Naive thymus-derived CD4-positive, alpha-beta T cell (primary cell): Measurements from ENCODE around the gene SOCS1. TPM values are rescaled to one million over a fixed set of nuclear protein-coding genes. Genes with fewer than 3 reads are reported as not detected.

ENCODE experiments used
- ATAC-seq: fragments of 150-1000 bp; cut with Tn5 transposase; 2 replicates; pipeline ENCODE4 v1.10.0; 2021; ENCODE audit warnings: mild to moderate bottlenecking, moderate library complexity
- CTCF ChIA-PET: fragments of 350-600 bp; sonication (Branson Sonifier 250); formaldehyde crosslinking; loops from one replicate; lab custom pipeline; 2021; ENCODE audit warnings: antibody characterized with exemption; lab: Charles Lee
- POLR2A ChIA-PET: fragments of 350-600 bp; sonication (Branson Sonifier 250); formaldehyde crosslinking; loops from one replicate; lab custom pipeline; 2021; ENCODE audit warnings: antibody characterized with exemption, inconsistent platforms; lab: Charles Lee
- DNase-seq, 9 donors: peaks; one replicate each; pipeline versions ENCODE4 v3.0.0 to v3.0.0-alpha.2; 2020 to 2022; ENCODE audit warnings: mixed read lengths in 1 of 9
- H3K27ac ChIP-seq: one replicate; pipeline ENCODE4 v1.7.0; 2013; ENCODE audit warnings: mild to moderate bottlenecking, low read depth, low read length, moderate library complexity
- H3K27me3 ChIP-seq, 2 donors: one replicate each; pipeline ENCODE4 v1.7.0; 2013; ENCODE audit warnings: low read length in 2 of 2, mild to moderate bottlenecking in 2 of 2, moderate library complexity in 2 of 2; ENCODE audit not compliant: control insufficient read depth in 2 of 2, insufficient read depth in 2 of 2
- H3K36me3 ChIP-seq, 3 experiments: 1 replicate in 2 of 3; 2 replicates in 1 of 3; pipeline ENCODE4 v1.7.0; 2013; ENCODE audit warnings: low read length in 3 of 3, mild to moderate bottlenecking in 3 of 3, moderate library complexity in 1 of 3; ENCODE audit not compliant: insufficient read depth in 3 of 3, control insufficient read depth in 2 of 3
- H3K4me1 ChIP-seq, 2 donors: one replicate each; pipeline ENCODE4 v1.7.0; 2013; ENCODE audit warnings: low read length in 2 of 2, mild to moderate bottlenecking in 2 of 2, moderate library complexity in 1 of 2; ENCODE audit not compliant: control insufficient read depth in 2 of 2, insufficient read depth in 2 of 2
- H3K4me3 ChIP-seq: 2 replicates; pipeline ENCODE4 v1.7.0; 2013; ENCODE audit warnings: mild to moderate bottlenecking, low read length
- H3K9me3 ChIP-seq, 3 experiments: 1 replicate in 2 of 3; 2 replicates in 1 of 3; pipeline ENCODE4 v1.7.0; 2013; ENCODE audit warnings: low read length in 3 of 3; ENCODE audit not compliant: control insufficient read depth in 2 of 3
- H3K27ac Mint-ChIP-seq, 9 donors: one replicate each; pipeline ENCODE4 v1.8.0; 2020 to 2022; ENCODE audit warnings: mixed read lengths in 9 of 9, mild to moderate bottlenecking in 8 of 9, moderate library complexity in 5 of 9, inconsistent platforms in 2 of 9
- H3K27me3 Mint-ChIP-seq, 5 donors: one replicate each; pipeline ENCODE4 v1.8.0; 2021 to 2022; ENCODE audit warnings: mixed read lengths in 5 of 5, mild to moderate bottlenecking in 1 of 5
- H3K36me3 Mint-ChIP-seq, 5 donors: one replicate each; pipeline ENCODE4 v1.8.0; 2020 to 2022; ENCODE audit warnings: mixed read lengths in 5 of 5, mild to moderate bottlenecking in 3 of 5, inconsistent platforms in 1 of 5
- H3K4me1 Mint-ChIP-seq, 7 donors: one replicate each; pipeline ENCODE4 v1.8.0; 2020 to 2022; ENCODE audit warnings: mixed read lengths in 7 of 7, mild to moderate bottlenecking in 3 of 7, inconsistent platforms in 1 of 7
- H3K4me3 Mint-ChIP-seq, 10 donors: one replicate each; pipeline ENCODE4 v1.8.0; 2020 to 2022; ENCODE audit warnings: mild to moderate bottlenecking in 10 of 10, mixed read lengths in 10 of 10, moderate library complexity in 6 of 10, inconsistent platforms in 2 of 10
- H3K9me3 Mint-ChIP-seq, 11 donors: one replicate each; pipeline ENCODE4 v1.8.0; 2020 to 2022; ENCODE audit warnings: mixed read lengths in 11 of 11, mild to moderate bottlenecking in 4 of 11, inconsistent platforms in 1 of 11, moderate library complexity in 1 of 11
- intact Hi-C, 2 donors: fragments of 100-400 bp; cut with micrococcal nuclease; formaldehyde crosslinking; loops; one replicate each; pipeline ENCODE4 v1.15.1; 2023
- polyA plus RNA-seq, 2 donors: library from polyadenylated mRNA; unstranded; fragments of 300-500 nt; fragmentation: Illumina TruSeq; gene quantifications; one replicate each; pipeline ENCODE4 v1.2.3, GENCODE V29; 2021
- total RNA-seq, 6 experiments: library from RNA in 5 of 6; stranded (reverse) in 5 of 6; gene quantifications; 1 replicate in 5 of 6; 2 replicates in 1 of 6; pipeline ENCODE4 v1.2.3 and lab custom pipeline; 2021 to 2026

SOCS1 gene
- total and polyA plus RNA-seq, 7 experiments from 2014 or later, result 12.8 to 191 (median 16.1) TPM

DNA sequence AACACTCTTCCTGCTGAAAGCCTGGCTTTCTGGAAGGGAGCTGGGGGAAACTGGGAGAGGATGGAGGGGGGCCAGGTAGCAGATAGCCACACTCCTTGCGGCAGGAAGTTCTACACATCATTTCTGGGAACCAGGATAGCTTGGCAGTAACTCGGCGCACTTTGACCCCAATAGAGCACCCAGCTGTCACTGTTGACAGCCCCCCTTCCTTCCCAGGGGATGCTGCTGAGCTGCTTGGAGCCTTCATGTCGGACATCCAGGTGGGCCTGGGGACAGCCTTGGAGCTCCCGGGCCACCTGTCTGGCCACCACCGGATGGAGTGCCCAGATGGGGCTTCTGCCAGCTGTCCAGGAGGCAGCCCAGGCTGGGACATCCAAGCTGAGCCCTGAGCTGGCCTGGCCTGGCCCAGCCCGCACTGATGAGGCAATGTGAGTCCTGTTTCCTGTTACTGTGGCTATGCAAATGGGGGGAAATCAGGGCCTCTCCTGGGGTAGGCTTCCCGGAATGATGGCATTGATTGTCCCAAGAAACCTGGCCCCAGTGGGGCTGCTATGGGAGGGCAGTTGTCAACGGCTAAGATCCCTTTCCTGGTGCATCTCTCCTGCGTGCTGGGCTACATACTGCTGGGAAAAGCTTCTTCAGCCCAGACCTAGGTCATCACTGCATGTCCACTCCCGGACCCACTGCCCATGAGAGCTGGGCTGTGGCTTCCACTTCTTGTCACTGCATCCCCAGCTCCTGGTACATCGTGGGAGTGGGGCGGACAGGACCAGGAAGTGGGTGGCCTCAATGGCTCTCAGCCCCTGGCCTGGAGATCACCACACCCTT, 50.0 kb downstream of the SOCS1 start:
- Histone ChIP-seq H3K4me3 (no peak overlapping the region), H3K36me3 (no peaks in the 10 kb centered on the region), H3K27ac (no peak overlapping the region), H3K9me3 (peaks cover 0 to 5% (median 0%) of the 10 kb centered on the region in 3 experiments), H3K4me1 (no peaks in the 10 kb centered on the region), H3K27me3 (no peaks in the 10 kb centered on the region)
- Mint-ChIP-seq H3K27ac (peak overlapping the region in 3 of 9 donors; percentile 59 to 93 (median 85)), H3K4me3 (peak overlapping the region in 1 of 10 donors; percentile 65), H3K9me3 (peaks cover 0 to 12% (median 0%) of the 10 kb centered on the region in 11 donors), H3K4me1 (peaks cover 0 to 43% (median 13%) of the 10 kb centered on the region in 7 donors), H3K27me3 (no peaks in the 10 kb centered on the region), H3K36me3 (peaks cover 0 to 9% (median 0%) of the 10 kb centered on the region in 5 donors)
- ChIA-PET CTCF (no interaction called here), POLR2A (no interaction called here)
- ATAC-seq (peak; percentile 50), DNase-seq (no peak)
- intact Hi-C loops, result loop anchor here in 1 of 2 donors (2.0 kb wide), 1 partner anchor 19 kb away; no protein-coding TSS in a partner anchor

DNA sequence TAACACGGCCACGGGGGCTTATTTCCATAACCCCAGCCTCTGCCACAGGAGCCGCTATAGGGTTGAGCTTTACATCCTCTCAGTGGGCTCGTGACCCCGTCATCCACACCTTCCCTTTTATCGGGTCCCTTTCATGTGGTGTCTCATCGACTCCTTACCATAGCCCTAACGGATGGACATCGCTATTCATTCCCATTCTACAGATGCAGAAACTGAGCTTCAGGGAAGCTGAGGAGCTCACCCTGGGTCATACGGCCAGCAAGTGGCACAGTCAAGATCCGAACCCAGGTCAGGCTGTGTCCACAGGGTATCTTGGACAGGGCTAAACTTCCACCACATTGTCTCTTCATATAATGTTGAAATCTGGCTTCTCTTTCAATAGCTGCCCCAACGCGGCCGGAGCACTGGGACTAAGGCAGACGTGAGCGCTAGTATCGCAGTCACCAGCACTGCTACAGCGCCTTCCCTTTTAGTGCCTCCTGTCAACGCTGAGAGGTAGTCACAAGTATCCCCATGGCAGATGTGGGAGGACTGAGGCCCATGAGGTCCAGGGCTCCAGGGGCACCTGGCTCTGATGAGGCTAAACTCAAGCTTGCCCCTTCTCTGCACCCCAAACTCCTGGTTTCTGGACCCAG, 50.8 kb downstream of the SOCS1 start:
- peak overlapping the region in 2 of 9 donors; percentile 2 to 59 for H3K27ac Mint-ChIP-seq
- H3K4me3 ChIP-seq, result no peak overlapping the region
- H3K9me3 Mint-ChIP-seq, result peaks cover 0 to 12% (median 0%) of the 10 kb centered on the region in 11 donors
- H3K27me3 Mint-ChIP-seq, result no peaks in the 10 kb centered on the region
- peaks cover 0 to 45% (median 13%) of the 10 kb centered on the region in 7 donors for H3K4me1 Mint-ChIP-seq
- H3K4me3 Mint-ChIP-seq, result no peak overlapping the region
- POLR2A ChIA-PET, result no interaction called here
- no peaks in the 10 kb centered on the region for H3K36me3 ChIP-seq
- no peaks in the 10 kb centered on the region for H3K4me1 ChIP-seq
- no peak overlapping the region for H3K27ac ChIP-seq
- peaks cover 0 to 5% (median 0%) of the 10 kb centered on the region in 3 experiments for H3K9me3 ChIP-seq
- no peak for ATAC-seq
- H3K36me3 Mint-ChIP-seq, result peaks cover 0 to 9% (median 0%) of the 10 kb centered on the region in 5 donors
- intact Hi-C loops, result no loop called here
- CTCF ChIA-PET, result no interaction called here
- no peak for DNase-seq
- no peaks in the 10 kb centered on the region for H3K27me3 ChIP-seq

DNA sequence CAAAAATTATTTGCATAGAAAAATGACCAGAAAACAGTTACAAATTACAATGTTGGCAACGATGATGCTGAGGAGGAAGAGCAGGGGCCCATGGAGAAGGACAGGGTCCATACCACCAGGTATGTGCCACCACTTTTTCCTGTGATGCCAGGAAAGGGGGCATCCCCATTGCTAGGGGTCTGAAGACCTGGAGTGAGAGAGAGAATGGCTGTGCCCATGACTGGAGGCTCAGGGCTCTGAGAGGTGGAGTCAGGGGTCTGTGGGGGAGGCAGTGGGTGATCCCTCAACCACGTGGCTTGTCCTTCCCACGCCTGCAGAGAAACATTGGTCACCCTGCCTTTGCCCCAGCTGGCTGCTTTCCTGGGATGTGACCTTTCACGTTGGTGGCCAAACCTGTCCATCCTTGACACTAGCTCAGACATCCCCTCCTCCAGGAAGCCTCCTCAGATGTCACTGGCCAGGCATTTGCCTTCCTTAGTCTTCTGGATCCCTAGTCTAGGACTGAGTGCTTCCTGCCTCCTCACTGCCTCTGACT, 51.4 kb downstream of the SOCS1 start:
- Histone ChIP-seq H3K27ac (no peak overlapping the region), H3K4me3 (no peak overlapping the region), H3K4me1 (no peaks in the 10 kb centered on the region), H3K9me3 (peaks cover 0 to 5% (median 0%) of the 10 kb centered on the region in 3 experiments), H3K36me3 (no peaks in the 10 kb centered on the region), H3K27me3 (no peaks in the 10 kb centered on the region)
- ChIA-PET CTCF (no interaction called here), POLR2A (no interaction called here)
- DNase-seq (no peak), ATAC-seq (no peak)
- Mint-ChIP-seq H3K36me3 (peaks cover 0 to 9% (median 0%) of the 10 kb centered on the region in 5 donors), H3K9me3 (peaks cover 0 to 12% (median 0%) of the 10 kb centered on the region in 11 donors), H3K4me3 (no peak overlapping the region), H3K27ac (peak overlapping the region in 1 of 9 donors; percentile 36), H3K4me1 (peaks cover 0 to 45% (median 13%) of the 10 kb centered on the region in 7 donors), H3K27me3 (no peaks in the 10 kb centered on the region)
- intact Hi-C loops, result no loop called here

Other genes with a start within 250 kb of the SOCS1 start
- not detected for gene TNP2, start 13.1 kb upstream of the SOCS1 start, total RNA-seq
- gene TNP2, start 13.1 kb upstream of the SOCS1 start, polyA plus RNA-seq, result not detected
- not detected for gene PRM3, start 17.4 kb upstream of the SOCS1 start, total RNA-seq
- not detected for gene PRM3, start 17.4 kb upstream of the SOCS1 start, polyA plus RNA-seq
- gene PRM2, start 20.3 kb upstream of the SOCS1 start, total RNA-seq, result not detected
- gene PRM2, start 20.3 kb upstream of the SOCS1 start, polyA plus RNA-seq, result not detected
- not detected for gene PRM1, start 25.1 kb upstream of the SOCS1 start, total RNA-seq
- not detected for gene PRM1, start 25.1 kb upstream of the SOCS1 start, polyA plus RNA-seq
- 10 to 100 TPM in 1 of 5 experiments, 1 to 10 TPM in 4; 1.8 to 57.0 (median 3.3) TPM for gene RMI2, start 89.3 kb upstream of the SOCS1 start, total RNA-seq
- gene RMI2, start 89.3 kb upstream of the SOCS1 start, polyA plus RNA-seq, result 10 to 100 TPM in 1 of 2 donors, 1 to 10 TPM in 1; 7.1 to 13.3 TPM